Measurements from ENCODE around the gene CARD10.

CARD10 gene

GRCh38 chr22:37460684-37461083, 58.5 kb downstream of the CARD10 start:
- DNase-seq: no peak

- no peak for DNase-seq
Measured at GRCh38 chr22:37459206-37459605, 60.0 kb downstream of the CARD10 start.

- DNase-seq: peak; percentile 92 to 93
Measured at GRCh38 chr22:37457093-37457893, 61.9 kb downstream of the CARD10 start.

- no peak for DNase-seq
Measured at GRCh38 chr22:37456346-37456745, 62.9 kb downstream of the CARD10 start.

- DNase-seq: no peak
Measured at GRCh38 chr22:37455896-37456295, 63.3 kb downstream of the CARD10 start.

- DNase-seq: no peak
Measured at GRCh38 chr22:37454857-37455686, 64.1 kb downstream of the CARD10 start.

GRCh38 chr22:37453696-37454095, 65.5 kb downstream of the CARD10 start:
- DNase-seq: no peak

GRCh38 chr22:37451218-37451617, 68.0 kb downstream of the CARD10 start:
- no peak for DNase-seq

GRCh38 chr22:37449331-37450001, 69.7 kb downstream of the CARD10 start:
- no peak for DNase-seq

- no peak for DNase-seq
Measured at GRCh38 chr22:37448516-37449127, 70.6 kb downstream of the CARD10 start.

GRCh38 chr22:37445501-37445900, 73.7 kb downstream of the CARD10 start:
- DNase-seq: no peak

GRCh38 chr22:37443977-37444376, 75.2 kb downstream of the CARD10 start:
- no peak for DNase-seq

- DNase-seq: no peak
Measured at GRCh38 chr22:37443086-37443485, 76.1 kb downstream of the CARD10 start.

- no peak for DNase-seq
Measured at GRCh38 chr22:37442537-37442936, 76.7 kb downstream of the CARD10 start.

GRCh38 chr22:37442135-37442534, 77.1 kb downstream of the CARD10 start:
- DNase-seq: no peak

GRCh38 chr22:37440875-37441274, 78.3 kb downstream of the CARD10 start:
- no peak for DNase-seq

All from activated CD4-positive, alpha-beta T cell treated with anti-CD3 and anti-CD28 coated beads, Interleukin-2, amount 50 U/mL, for 48 hours (primary cell).